HepG2 (cell line): ENCODE results near the gene PIR. TPM values are rescaled to one million over a fixed set of nuclear protein-coding genes. Genes with fewer than 3 reads are reported as not detected.

ENCODE experiments used
- POLR2AphosphoS2 ChIP-seq: IDR thresholded peaks from 2 replicates; pipeline ENCODE4 v1.6.1; 2011; ENCODE audit warnings: low read depth, low read length, improper control_type of control experiment
- PRMT3 ChIP-seq: sonication (generic); formaldehyde crosslinking; IDR thresholded peaks from 2 replicates; pipeline ENCODE4 v1.8.1; 2022; ENCODE audit warnings: low read depth, mild to moderate bottlenecking, moderate library complexity, missing genetic modification reagents, borderline replicate concordance
- SATB2 ChIP-seq: sonication (generic); formaldehyde crosslinking; IDR thresholded peaks from 2 replicates; pipeline ENCODE4 v1.5.0; 2020; ENCODE audit warnings: missing genetic modification reagents
- SIN3B ChIP-seq: fragments of 150-350 bp; IDR thresholded peaks from 2 replicates; pipeline ENCODE4 v1.6.1; 2014; ENCODE audit warnings: low read length
- TAF1 ChIP-seq: sonication (generic); formaldehyde crosslinking; IDR thresholded peaks from 2 replicates; pipeline ENCODE4 v1.4.0; 2020; ENCODE audit warnings: missing genetic modification reagents
- TRAFD1 ChIP-seq: sonication (generic); formaldehyde crosslinking; IDR thresholded peaks from 2 replicates; pipeline ENCODE4 v1.5.1; 2020; ENCODE audit warnings: missing genetic modification reagents, mild to moderate bottlenecking, borderline replicate concordance
- USF2 ChIP-seq, 2 experiments: sonication (generic) in 1 of 2; formaldehyde crosslinking in 1 of 2; IDR thresholded peaks; 2 replicates each; pipeline versions ENCODE4 v1.5.1 to v1.6.1; 2011 to 2020; ENCODE audit warnings: borderline replicate concordance in 1 of 2, low read depth in 1 of 2, low read length in 1 of 2, mild to moderate bottlenecking in 1 of 2, missing genetic modification reagents in 1 of 2, moderate library complexity in 1 of 2
- ZNF24 ChIP-seq: fragments of 450-650 bp; IDR thresholded peaks from 2 replicates; pipeline ENCODE4 v1.6.1; 2017; ENCODE audit warnings: antibody characterized with exemption, mild to moderate bottlenecking
- ZNF263 ChIP-seq: sonication (generic); formaldehyde crosslinking; IDR thresholded peaks from 2 replicates; pipeline ENCODE4 v1.4.0; 2020; ENCODE audit warnings: missing genetic modification reagents
- ZNF546 ChIP-seq: sonication (generic); formaldehyde crosslinking; conservative IDR thresholded peaks from 2 replicates; pipeline ENCODE4 v1.8.1; 2023; ENCODE audit warnings: mild to moderate bottlenecking, missing genetic modification reagents
- ZNF614 ChIP-seq: IDR thresholded peaks from 2 replicates; pipeline ENCODE4 v1.6.1; 2018; ENCODE audit warnings: missing biosample characterization, missing genetic modification reagents, inconsistent platforms, borderline replicate concordance
- ZNF704 ChIP-seq: sonication (generic); formaldehyde crosslinking; IDR thresholded peaks from 2 replicates; pipeline ENCODE4 v1.8.1; 2023; ENCODE audit warnings: mild to moderate bottlenecking, inconsistent platforms, moderate library complexity, missing genetic modification reagents, borderline replicate concordance
- ZNF777 ChIP-seq: sonication (generic); formaldehyde crosslinking; IDR thresholded peaks from 2 replicates; pipeline ENCODE4 v1.4.0; 2020; ENCODE audit warnings: missing genetic modification reagents
- ZNF800 ChIP-seq: sonication (generic); formaldehyde crosslinking; IDR thresholded peaks from 2 replicates; pipeline ENCODE4 v1.4.0; 2020; ENCODE audit warnings: missing genetic modification reagents
- polyA plus RNA-seq, 8 experiments: library from polyadenylated mRNA; depleted of rRNA in 3 of 8; stranded (reverse) in 7 of 8; unstranded in 1 of 8; fragments of >200 nt; fragmentation: Illumina TruSeq in 4 of 8; extraction: Trizol in 4 of 8; gene quantifications; 2 replicates each; pipeline versions ENCODE4 v1.2.1 to v1.2.3, GENCODE V29; 2011 to 2016; ENCODE audit warnings: low read depth in 4 of 8, missing spikeins in 1 of 8, mixed read lengths in 1 of 8; ENCODE audit not compliant: insufficient read depth in 1 of 8
- total RNA-seq, 5 experiments: library from RNA; depleted of rRNA; stranded (reverse); fragments of >200 nt; fragmentation: Illumina TruSeq; extraction: Trizol; gene quantifications; 2 replicates each; pipeline ENCODE4 v1.2.3, GENCODE V29; 2016; ENCODE audit warnings: low read depth in 1 of 5
- TF ChIP-seq, protein P1 (sequence below): sonication (generic); formaldehyde crosslinking; IDR thresholded peaks from 2 replicates; pipeline ENCODE4 v1.4.0; 2020; ENCODE audit warnings: missing genetic modification reagents; ENCODE audit errors: not compliant biosample characterization
- TF ChIP-seq, protein P2 (sequence below): sonication (generic); formaldehyde crosslinking; IDR thresholded peaks from 2 replicates; pipeline ENCODE4 v1.5.0; 2020; ENCODE audit warnings: missing genetic modification reagents
- TF ChIP-seq, protein P3 (sequence below): sonication (generic); formaldehyde crosslinking; IDR thresholded peaks from 2 replicates; pipeline ENCODE4 v1.8.0; 2022; ENCODE audit warnings: missing genetic modification reagents, mild to moderate bottlenecking, inconsistent platforms, borderline replicate concordance

PIR gene
- total and polyA plus RNA-seq, 2 of the 13 experiments (the other 11 are each of a cell fraction or from before 2014, with no cell fraction given) = 12.2 to 38.0 TPM

- TF ChIP-seq, protein P1, sequence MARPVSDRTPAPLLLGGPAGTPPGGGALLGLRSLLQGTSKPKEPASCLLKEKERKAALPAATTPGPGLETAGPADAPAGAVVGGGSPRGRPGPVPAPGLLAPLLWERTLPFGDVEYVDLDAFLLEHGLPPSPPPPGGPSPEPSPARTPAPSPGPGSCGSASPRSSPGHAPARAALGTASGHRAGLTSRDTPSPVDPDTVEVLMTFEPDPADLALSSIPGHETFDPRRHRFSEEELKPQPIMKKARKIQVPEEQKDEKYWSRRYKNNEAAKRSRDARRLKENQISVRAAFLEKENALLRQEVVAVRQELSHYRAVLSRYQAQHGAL (CRISPR knock-in tag) = no peak
- TF ChIP-seq ZNF800 = no peak
- TF ChIP-seq ZNF777 = no peak
- TF ChIP-seq PRMT3 = no peak
- no peak for TF ChIP-seq TRAFD1 (CRISPR knock-in tag)
- TF ChIP-seq, protein P2, sequence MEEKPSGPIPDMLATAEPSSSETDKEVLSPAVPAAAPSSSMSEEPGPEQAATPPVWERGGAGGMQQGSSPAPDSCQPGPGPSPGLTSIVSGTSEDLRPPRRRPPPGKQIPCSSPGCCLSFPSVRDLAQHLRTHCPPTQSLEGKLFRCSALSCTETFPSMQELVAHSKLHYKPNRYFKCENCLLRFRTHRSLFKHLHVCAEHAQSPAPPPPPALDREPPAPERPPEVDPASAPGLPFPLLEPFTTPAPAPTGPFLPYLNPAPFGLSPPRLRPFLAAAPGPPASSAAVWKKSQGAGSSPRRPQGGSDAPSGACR (CRISPR knock-in tag) = no peak
- TF ChIP-seq ZNF24 = no peak
- peak; percentile 55; the same call in 1 of the 2 replicates for TF ChIP-seq TAF1
- TF ChIP-seq SATB2 = no peak
- TF ChIP-seq ZNF263 (CRISPR knock-in tag) = 0 out of 2 replicates have a peak, but pooled peaks have one; percentile 18
- TF ChIP-seq, protein P3, sequence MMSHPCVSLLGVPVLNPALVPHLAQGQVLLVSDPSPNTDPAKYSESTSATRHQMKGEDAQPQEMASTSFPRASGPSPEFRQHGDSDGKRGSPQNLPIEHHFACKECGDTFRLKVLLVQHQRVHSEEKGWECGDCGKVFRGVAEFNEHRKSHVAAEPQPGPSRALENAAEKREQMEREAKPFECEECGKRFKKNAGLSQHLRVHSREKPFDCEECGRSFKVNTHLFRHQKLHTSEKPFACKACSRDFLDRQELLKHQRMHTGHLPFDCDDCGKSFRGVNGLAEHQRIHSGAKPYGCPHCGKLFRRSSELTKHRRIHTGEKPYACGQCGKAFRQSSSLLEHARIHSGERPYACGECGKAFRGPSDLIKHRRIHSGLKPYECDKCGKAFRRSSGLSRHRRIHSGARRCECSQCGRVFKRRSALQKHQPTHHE (CRISPR knock-in tag) = no peak
- TF ChIP-seq POLR2AphosphoS2 = no peak
- no peak for TF ChIP-seq SIN3B
- TF ChIP-seq USF2 (IDR thresholded peaks at IDR 0.05; ENCODE audit: low read depth, low read length) = no peak
- no peak for TF ChIP-seq USF2 (CRISPR knock-in tag; IDR thresholded peaks at IDR 0.05; ENCODE audit: borderline replicate concordance)
- TF ChIP-seq ZNF546 (CRISPR knock-in tag) = no peak
- no peak for TF ChIP-seq ZNF614 (CRISPR knock-in tag)
- no peak for TF ChIP-seq ZNF704
These were observed at the start of gene PIR (continued) for GRCh38 chrX:15493118-15493962.
